K562 (cell line): ENCODE data around the gene ACSS2. TPM values are rescaled to one million over a fixed set of nuclear protein-coding genes. Genes with fewer than 3 reads are reported as not detected.

ENCODE experiments used
- BRF1 ChIP-seq: IDR thresholded peaks from 3 replicates; pipeline ENCODE4 v1.6.1; 2011; ENCODE audit warnings: borderline replicate concordance, mild to moderate bottlenecking; ENCODE audit not compliant: insufficient read length; ENCODE audit errors: extremely low read depth
- FOXP1 ChIP-seq: sonication (generic); formaldehyde crosslinking; IDR thresholded peaks from 2 replicates; pipeline ENCODE4 v1.8.0; 2022; ENCODE audit warnings: mild to moderate bottlenecking, missing genetic modification reagents
- HNRNPLL ChIP-seq: fragments of 200-400 bp; formaldehyde crosslinking; IDR thresholded peaks from 2 replicates; pipeline ENCODE4 v1.6.1; 2017; ENCODE audit warnings: low read length, low read depth, mild to moderate bottlenecking; ENCODE audit not compliant: poor library complexity, severe bottlenecking
- JUNB ChIP-seq: fragments of 450-650 bp; formaldehyde crosslinking; conservative IDR thresholded peaks from 2 replicates; pipeline ENCODE4 v1.4.0; 2020; ENCODE audit warnings: mild to moderate bottlenecking
- NR1H2 ChIP-seq: sonication (generic); formaldehyde crosslinking; IDR thresholded peaks from 2 replicates; pipeline ENCODE4 v1.4.0; 2020; ENCODE audit warnings: mild to moderate bottlenecking, missing genetic modification reagents
- polyA plus RNA-seq, 8 experiments: library from polyadenylated mRNA; depleted of rRNA in 4 of 8; stranded (reverse) in 5 of 8; unstranded in 3 of 8; fragments of >200 nt; fragmentation: Nextera tagmentation in 2 of 8; fragmentation: Illumina TruSeq in 1 of 8; extraction: Ambion mirVana in 2 of 8; extraction: Trizol in 1 of 8; gene quantifications; 2 replicates each; pipeline versions ENCODE4 v1.2.1 to v1.2.3, GENCODE V29; 2011 to 2014; ENCODE audit warnings: inconsistent platforms in 1 of 8, missing spikeins in 1 of 8
- total RNA-seq, 7 experiments: library from RNA; depleted of rRNA in 6 of 7; stranded (reverse); fragments of >200 nt in 6 of 7; fragmentation: Illumina TruSeq in 2 of 7; extraction: Trizol in 2 of 7; gene quantifications; 2 replicates each; pipeline versions ENCODE4 v1.2.1 to v1.2.3, GENCODE V29; 2011 to 2021; ENCODE audit warnings: low replicate concordance in 1 of 7
- TF ChIP-seq, protein P1 (sequence below): fragments of 200-800 bp; sonication (Bioruptor generic); IDR thresholded peaks from 2 replicates; pipeline ENCODE4 v1.6.1; 2017; ENCODE audit warnings: missing genetic modification characterization, missing compliant biosample characterization
- TF ChIP-seq, protein P2 (sequence below): fragments of 450-650 bp; IDR thresholded peaks from 2 replicates; pipeline ENCODE4 v1.6.1; 2016
- TF ChIP-seq, protein P3 (sequence below): fragments of 250-450 bp; sonication (Bioruptor Pico); IDR thresholded peaks from 2 replicates; pipeline ENCODE4 v1.8.0; 2022; ENCODE audit warnings: moderate library complexity, mild to moderate bottlenecking, inconsistent platforms
- TF ChIP-seq, protein P4 (sequence below): sonication (generic); formaldehyde crosslinking; IDR thresholded peaks from 2 replicates; pipeline ENCODE4 v1.8.0; 2023; ENCODE audit warnings: mild to moderate bottlenecking, missing genetic modification reagents
- TF ChIP-seq, protein P5 (sequence below), 2 experiments: IDR thresholded peaks; 2 replicates each; pipeline ENCODE4 v1.6.1; 2011; ENCODE audit warnings: borderline replicate concordance in 1 of 2, control low read depth in 1 of 2, low read depth in 1 of 2, low read length in 1 of 2, mild to moderate bottlenecking in 1 of 2, mixed read lengths in 1 of 2, moderate library complexity in 1 of 2; ENCODE audit not compliant: insufficient read depth in 1 of 2, insufficient read length in 1 of 2, poor library complexity in 1 of 2, severe bottlenecking in 1 of 2; ENCODE audit errors: extremely low read depth in 1 of 2
- TF ChIP-seq, protein P6 (sequence below): sonication (generic); formaldehyde crosslinking; IDR thresholded peaks from 2 replicates; pipeline ENCODE4 v1.8.0; 2023; ENCODE audit warnings: missing genetic modification reagents, mild to moderate bottlenecking, borderline replicate concordance

Gene ACSS2
- total and polyA plus RNA-seq, 9 of the 15 experiments (the other 6 are each of a cell fraction or from before 2014, with no cell fraction given), result 21.9 to 246 (median 66.2) TPM

DNA sequence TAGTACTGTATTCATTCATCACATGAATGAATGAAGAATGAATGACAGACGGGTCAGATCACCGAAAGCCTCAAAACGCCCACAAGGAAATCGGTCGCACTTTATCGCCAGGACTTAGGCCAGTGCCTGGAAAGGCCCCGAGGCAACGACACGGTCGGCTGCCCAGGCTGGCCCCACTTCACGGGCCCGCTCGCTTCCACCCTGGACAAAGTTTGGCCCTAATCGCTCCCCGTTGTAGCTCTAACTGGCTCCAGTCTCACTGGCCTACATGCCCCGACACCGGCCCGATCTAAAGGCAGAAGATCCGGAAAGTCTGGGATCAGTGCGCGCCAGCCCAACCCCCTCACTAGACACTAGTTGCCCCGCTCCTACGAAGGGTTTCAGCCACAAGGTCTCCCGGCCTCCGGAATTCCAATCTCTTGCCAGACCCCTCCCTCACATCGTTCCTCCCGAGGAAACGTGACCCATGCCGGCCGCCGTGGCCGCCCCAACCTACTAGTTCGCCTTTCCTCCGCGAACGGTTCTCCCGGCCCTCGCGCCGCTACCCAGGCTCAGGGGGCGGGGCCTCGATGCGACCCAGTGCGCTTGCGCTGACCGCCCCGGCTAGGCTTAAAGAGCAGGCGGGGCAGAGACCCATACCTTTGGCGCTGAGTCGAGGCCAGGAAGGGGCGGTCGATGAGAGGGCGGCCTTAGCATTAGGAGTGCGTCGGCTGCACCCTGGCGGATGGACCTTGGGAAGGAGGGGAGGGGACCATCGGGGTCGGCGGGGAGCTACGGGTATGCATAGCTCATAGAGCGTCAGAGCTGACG is 79.0 kb downstream of the ACSS2 start, which contains the start of the genes GSS and MYH7B (continued):
- TF ChIP-seq HNRNPLL, result peak; percentile 80
- TF ChIP-seq, protein P1, sequence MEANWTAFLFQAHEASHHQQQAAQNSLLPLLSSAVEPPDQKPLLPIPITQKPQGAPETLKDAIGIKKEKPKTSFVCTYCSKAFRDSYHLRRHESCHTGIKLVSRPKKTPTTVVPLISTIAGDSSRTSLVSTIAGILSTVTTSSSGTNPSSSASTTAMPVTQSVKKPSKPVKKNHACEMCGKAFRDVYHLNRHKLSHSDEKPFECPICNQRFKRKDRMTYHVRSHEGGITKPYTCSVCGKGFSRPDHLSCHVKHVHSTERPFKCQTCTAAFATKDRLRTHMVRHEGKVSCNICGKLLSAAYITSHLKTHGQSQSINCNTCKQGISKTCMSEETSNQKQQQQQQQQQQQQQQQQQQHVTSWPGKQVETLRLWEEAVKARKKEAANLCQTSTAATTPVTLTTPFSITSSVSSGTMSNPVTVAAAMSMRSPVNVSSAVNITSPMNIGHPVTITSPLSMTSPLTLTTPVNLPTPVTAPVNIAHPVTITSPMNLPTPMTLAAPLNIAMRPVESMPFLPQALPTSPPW (CRISPR knock-in tag), result peak; percentile 92
- TF ChIP-seq FOXP1, result peak; percentile 73; the same call in 1 of the 2 replicates
- TF ChIP-seq, protein P2, sequence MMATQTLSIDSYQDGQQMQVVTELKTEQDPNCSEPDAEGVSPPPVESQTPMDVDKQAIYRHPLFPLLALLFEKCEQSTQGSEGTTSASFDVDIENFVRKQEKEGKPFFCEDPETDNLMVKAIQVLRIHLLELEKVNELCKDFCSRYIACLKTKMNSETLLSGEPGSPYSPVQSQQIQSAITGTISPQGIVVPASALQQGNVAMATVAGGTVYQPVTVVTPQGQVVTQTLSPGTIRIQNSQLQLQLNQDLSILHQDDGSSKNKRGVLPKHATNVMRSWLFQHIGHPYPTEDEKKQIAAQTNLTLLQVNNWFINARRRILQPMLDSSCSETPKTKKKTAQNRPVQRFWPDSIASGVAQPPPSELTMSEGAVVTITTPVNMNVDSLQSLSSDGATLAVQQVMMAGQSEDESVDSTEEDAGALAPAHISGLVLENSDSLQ, result peak; percentile 71
- TF ChIP-seq JUNB (CRISPR knock-in tag), result no peak
- TF ChIP-seq BRF1, result no peak
- TF ChIP-seq, protein P3, sequence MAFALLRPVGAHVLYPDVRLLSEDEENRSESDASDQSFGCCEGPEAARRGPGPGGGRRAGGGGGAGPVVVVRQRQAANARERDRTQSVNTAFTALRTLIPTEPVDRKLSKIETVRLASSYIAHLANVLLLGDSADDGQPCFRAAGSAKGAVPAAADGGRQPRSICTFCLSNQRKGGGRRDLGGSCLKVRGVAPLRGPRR (CRISPR knock-in tag), result no peak
- peak; percentile 68; the same call in 1 of the 2 replicates for TF ChIP-seq NR1H2 (CRISPR knock-in tag)
- TF ChIP-seq, protein P4, sequence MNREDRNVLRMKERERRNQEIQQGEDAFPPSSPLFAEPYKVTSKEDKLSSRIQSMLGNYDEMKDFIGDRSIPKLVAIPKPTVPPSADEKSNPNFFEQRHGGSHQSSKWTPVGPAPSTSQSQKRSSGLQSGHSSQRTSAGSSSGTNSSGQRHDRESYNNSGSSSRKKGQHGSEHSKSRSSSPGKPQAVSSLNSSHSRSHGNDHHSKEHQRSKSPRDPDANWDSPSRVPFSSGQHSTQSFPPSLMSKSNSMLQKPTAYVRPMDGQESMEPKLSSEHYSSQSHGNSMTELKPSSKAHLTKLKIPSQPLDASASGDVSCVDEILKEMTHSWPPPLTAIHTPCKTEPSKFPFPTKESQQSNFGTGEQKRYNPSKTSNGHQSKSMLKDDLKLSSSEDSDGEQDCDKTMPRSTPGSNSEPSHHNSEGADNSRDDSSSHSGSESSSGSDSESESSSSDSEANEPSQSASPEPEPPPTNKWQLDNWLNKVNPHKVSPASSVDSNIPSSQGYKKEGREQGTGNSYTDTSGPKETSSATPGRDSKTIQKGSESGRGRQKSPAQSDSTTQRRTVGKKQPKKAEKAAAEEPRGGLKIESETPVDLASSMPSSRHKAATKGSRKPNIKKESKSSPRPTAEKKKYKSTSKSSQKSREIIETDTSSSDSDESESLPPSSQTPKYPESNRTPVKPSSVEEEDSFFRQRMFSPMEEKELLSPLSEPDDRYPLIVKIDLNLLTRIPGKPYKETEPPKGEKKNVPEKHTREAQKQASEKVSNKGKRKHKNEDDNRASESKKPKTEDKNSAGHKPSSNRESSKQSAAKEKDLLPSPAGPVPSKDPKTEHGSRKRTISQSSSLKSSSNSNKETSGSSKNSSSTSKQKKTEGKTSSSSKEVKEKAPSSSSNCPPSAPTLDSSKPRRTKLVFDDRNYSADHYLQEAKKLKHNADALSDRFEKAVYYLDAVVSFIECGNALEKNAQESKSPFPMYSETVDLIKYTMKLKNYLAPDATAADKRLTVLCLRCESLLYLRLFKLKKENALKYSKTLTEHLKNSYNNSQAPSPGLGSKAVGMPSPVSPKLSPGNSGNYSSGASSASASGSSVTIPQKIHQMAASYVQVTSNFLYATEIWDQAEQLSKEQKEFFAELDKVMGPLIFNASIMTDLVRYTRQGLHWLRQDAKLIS (CRISPR knock-in tag), result peak; percentile 94
- TF ChIP-seq, protein P5, sequence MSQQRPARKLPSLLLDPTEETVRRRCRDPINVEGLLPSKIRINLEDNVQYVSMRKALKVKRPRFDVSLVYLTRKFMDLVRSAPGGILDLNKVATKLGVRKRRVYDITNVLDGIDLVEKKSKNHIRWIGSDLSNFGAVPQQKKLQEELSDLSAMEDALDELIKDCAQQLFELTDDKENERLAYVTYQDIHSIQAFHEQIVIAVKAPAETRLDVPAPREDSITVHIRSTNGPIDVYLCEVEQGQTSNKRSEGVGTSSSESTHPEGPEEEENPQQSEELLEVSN (IDR thresholded peaks at IDR 0.05; ENCODE audit: borderline replicate concordance in 1 of 2, extremely low read depth in 1 of 2, insufficient read depth in 1 of 2, insufficient read length in 1 of 2, low read depth in 1 of 2, low read length in 1 of 2, poor library complexity in 1 of 2, severe bottlenecking in 1 of 2), result peak; percentile 31 to 42
- TF ChIP-seq, protein P6, sequence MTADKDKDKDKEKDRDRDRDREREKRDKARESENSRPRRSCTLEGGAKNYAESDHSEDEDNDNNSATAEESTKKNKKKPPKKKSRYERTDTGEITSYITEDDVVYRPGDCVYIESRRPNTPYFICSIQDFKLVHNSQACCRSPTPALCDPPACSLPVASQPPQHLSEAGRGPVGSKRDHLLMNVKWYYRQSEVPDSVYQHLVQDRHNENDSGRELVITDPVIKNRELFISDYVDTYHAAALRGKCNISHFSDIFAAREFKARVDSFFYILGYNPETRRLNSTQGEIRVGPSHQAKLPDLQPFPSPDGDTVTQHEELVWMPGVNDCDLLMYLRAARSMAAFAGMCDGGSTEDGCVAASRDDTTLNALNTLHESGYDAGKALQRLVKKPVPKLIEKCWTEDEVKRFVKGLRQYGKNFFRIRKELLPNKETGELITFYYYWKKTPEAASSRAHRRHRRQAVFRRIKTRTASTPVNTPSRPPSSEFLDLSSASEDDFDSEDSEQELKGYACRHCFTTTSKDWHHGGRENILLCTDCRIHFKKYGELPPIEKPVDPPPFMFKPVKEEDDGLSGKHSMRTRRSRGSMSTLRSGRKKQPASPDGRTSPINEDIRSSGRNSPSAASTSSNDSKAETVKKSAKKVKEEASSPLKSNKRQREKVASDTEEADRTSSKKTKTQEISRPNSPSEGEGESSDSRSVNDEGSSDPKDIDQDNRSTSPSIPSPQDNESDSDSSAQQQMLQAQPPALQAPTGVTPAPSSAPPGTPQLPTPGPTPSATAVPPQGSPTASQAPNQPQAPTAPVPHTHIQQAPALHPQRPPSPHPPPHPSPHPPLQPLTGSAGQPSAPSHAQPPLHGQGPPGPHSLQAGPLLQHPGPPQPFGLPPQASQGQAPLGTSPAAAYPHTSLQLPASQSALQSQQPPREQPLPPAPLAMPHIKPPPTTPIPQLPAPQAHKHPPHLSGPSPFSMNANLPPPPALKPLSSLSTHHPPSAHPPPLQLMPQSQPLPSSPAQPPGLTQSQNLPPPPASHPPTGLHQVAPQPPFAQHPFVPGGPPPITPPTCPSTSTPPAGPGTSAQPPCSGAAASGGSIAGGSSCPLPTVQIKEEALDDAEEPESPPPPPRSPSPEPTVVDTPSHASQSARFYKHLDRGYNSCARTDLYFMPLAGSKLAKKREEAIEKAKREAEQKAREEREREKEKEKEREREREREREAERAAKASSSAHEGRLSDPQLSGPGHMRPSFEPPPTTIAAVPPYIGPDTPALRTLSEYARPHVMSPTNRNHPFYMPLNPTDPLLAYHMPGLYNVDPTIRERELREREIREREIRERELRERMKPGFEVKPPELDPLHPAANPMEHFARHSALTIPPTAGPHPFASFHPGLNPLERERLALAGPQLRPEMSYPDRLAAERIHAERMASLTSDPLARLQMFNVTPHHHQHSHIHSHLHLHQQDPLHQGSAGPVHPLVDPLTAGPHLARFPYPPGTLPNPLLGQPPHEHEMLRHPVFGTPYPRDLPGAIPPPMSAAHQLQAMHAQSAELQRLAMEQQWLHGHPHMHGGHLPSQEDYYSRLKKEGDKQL (CRISPR knock-in tag), result 0 out of 2 replicates have a peak, but pooled peaks have one; percentile 21
